Fibroblast of skin of left biceps (primary cell): ENCODE data around the gene AACS.
"Not testable (repeated sequence)": the region's sequence is repeated elsewhere in the genome, so short reads cannot be mapped to it uniquely, and the experiment has no call there.

Experiments
- DNase-seq, 2 experiments: peaks; one replicate each; pipeline ENCODE4 v3.0.0-alpha.2; 2013; ENCODE audit warnings: low read depth in 2 of 2

AACS gene

DNA sequence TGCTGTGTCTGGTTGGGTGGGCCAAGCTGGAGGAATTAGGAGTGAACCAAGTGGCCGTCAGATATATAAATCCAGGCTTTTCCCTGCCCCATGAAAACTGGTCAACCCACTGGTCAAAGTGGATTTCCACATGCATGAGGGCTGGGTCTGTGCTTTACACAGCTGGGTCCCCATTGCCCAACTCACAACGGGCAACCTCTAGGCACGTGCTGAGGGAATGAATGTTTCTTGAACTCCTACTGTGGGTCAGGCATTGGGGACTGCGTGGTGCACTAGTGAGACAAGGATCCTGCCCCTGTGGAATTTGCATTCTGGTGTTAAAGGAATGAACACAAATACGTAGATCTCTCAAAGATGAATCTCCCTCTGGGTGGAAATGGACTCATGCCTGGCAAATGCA lies 7.5 kb upstream of the AACS start:
- DNase-seq: no peak

GRCh38 chr12:125061229-125061628 lies 4.0 kb upstream of the AACS start:
- no peak for DNase-seq

DNA sequence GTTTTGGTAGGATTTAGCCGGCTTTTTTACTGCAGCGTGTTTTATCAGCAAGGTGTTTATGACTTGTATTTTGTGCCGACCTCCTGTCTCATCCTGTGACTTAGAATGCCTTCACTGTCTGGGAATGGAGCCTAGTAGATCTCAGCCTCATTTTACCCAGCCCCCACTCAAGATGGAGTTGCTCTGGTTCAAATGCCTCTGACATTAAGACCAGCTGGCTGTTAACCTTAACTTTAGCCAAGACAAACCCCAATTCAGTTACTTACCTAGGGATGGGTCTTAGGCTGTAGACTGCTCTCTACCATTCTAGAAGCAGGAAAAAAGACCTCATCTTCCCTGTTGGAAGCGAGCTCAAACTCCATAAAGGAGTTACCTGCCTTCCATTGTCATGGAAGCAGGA lies 1.7 kb upstream of the AACS start:
- DNase-seq: not testable (repeated sequence)

DNA sequence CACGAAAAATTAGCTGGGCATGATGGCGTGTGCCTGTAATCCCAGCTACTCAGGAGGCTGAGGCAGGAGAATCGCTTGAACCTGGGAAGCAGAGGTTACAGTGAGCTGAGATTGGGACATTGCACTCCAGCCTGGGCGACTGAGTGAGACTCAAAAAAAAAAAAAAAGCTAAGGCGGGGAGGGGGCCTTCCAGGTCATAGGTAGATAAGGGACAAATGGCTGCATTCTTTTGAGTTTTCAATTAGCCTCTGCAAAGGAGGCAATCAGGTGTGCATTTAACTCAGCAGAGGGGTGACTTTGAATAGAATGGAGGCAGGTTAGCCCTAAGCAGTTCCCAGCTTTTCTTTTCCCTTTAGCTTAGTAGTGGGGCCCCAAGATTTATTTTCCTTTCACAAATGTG lies 743 bp upstream of the AACS start:
- no peak for DNase-seq

GRCh38 chr12:125065919-125066570 lies 810 bp downstream of the AACS start:
- no peak for DNase-seq

DNA sequence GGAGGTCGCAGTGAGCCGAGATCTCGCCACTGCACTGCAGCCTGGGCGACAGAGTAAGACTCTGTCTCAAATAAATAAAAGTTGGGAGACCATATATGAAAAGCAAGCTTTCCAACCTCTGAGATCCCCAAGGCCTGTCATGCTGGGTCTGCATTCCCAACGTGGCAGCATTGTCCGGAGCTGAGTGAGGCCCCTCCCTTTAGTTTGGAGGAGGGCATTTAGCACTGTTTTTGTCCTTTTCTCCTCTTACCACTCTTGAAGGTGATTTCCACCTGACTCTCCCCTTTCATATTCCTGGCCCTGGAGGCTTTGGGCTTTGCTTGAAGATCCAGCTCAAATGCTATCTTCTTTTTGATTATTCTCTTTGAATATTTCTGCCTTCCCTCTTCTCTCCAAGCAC lies 3.2 kb downstream of the AACS start:
- no peak for DNase-seq

DNA sequence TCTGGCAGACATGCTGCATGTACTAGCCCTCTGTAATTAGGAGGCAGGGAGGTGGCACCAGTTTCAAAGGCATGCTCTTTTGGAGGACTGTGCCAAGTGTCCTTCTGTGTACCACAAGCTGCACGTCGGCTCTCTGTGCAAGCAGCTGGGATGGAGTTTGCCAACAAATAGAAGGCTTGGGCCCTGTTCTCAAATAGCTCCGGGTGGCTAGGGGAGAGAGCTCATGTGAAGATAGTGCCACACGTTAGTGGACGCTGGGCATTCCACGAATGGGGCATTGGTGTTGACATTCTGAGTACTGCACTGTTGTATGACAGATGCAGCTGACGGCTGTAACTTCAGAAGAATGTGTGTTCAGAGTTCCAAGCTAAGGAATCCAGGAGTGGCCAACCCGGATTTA lies 4.4 kb downstream of the AACS start:
- DNase-seq: no peak

GRCh38 chr12:125070112-125070511 lies 4.9 kb downstream of the AACS start:
- DNase-seq: no peak

- DNase-seq: no peak
Measured at GRCh38 chr12:125070661-125071390, 5.6 kb downstream of the AACS start.

DNA sequence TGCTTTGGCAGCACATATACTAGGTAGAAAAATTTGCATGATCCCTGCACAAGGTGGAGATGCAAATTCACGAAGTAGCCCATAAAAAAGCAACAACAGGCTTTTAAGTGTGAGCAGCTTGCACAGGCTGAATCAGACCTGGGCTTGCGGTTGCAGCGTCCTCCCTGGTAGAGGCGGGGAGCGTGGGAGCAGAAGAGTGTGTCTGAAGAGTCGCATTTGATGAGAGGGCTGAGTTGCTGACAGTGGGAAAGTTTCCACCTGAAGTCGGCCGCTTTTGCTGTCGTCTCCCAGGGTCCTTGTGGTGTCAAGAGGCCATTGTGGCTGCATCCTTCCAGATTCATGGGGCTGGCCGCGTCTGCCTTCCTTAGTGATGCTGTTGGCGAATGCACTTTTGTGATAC lies 6.2 kb downstream of the AACS start:
- no peak for DNase-seq

- DNase-seq: no peak
Measured at GRCh38 chr12:125072496-125072895, 7.3 kb downstream of the AACS start.

GRCh38 chr12:125074294-125074693 lies 9.1 kb downstream of the AACS start:
- not testable (repeated sequence) for DNase-seq

DNA sequence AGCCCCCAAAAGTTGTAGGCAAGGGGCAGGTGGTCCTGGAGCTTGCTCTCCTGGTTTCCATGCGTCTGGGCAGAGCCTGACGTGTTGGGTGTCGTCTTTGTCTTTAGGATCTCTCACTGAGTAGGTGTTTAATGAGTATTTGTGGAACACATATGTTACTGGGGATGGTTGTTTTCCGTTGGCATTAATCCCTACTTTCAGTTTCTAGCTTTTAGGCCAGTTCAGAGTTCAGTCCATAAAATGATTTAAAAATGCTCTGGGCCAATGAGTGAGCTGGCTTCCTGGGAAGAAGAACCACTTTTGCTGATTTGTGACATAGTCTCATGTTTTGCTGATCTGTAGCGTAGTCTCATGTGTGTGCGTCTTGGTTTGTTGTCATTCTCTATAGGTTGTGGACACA lies 10.9 kb downstream of the AACS start:
- no peak for DNase-seq

GRCh38 chr12:125079084-125079483 lies 13.8 kb downstream of the AACS start:
- DNase-seq: no peak

GRCh38 chr12:125079648-125080645 lies 14.7 kb downstream of the AACS start:
- no peak for DNase-seq

GRCh38 chr12:125081427-125081826 lies 16.2 kb downstream of the AACS start:
- no peak for DNase-seq

GRCh38 chr12:125083072-125083471 lies 17.8 kb downstream of the AACS start:
- no peak for DNase-seq

- DNase-seq: not testable (repeated sequence)
Measured at GRCh38 chr12:125088199-125088598, 23.0 kb downstream of the AACS start.

GRCh38 chr12:125089083-125089482 lies 23.8 kb downstream of the AACS start:
- DNase-seq: no peak

- DNase-seq: no peak
Measured at GRCh38 chr12:125089626-125090025, 24.4 kb downstream of the AACS start.

DNA sequence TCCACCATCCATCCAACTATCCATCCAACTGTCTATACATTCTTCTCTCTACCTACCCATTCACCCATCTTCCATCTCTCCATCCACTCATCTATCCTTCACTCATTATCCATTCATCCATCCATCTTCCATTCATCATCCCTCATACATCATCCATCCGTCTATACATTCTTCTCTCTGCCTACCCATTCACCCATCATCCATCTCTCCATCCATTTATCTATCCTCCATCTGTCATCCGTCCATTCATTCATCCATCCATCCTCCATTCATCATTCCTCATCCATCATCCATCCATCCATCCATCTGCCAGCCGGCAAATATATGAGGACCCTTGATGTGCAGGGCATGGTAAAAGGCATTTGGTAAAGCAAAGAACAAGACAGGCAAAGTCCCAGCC lies 25.2 kb downstream of the AACS start:
- no peak for DNase-seq

DNA sequence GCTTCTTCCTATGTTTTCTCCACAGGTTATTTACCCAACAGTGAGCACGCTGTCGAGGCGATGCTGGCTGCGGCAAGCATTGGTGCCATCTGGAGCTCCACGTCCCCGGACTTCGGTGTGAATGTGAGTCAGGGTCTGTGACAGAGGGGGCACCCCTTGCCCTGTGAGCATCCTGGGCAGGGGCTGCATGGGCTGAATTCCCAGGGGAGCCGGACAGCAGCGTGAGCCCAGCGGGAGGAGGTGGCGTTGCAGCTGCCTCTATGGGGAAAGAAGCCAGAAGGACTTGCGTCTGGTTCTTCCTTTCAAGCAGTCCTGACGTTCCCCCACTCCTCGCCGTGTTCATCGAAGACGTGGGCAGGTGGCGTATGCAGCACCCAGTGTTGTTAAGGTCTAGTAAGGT lies 26.2 kb downstream of the AACS start:
- no peak for DNase-seq
